Stomach (tissue), 4 donors: ENCODE measurements around the gene DHX58.

ENCODE experiments used
- POLR2A ChIP-seq, 4 donors: fragments of 450-650 bp; IDR thresholded peaks; one replicate each; pipeline ENCODE4 v1.6.1; 2016; ENCODE audit warnings: antibody characterized with exemption in 4 of 4, control low read depth in 2 of 4, mild to moderate bottlenecking in 1 of 4, moderate library complexity in 1 of 4
- TF ChIP-seq, protein P1 (sequence below), 7 experiments: fragments of 450-650 bp in 4 of 7; fragments of 200-600 bp in 3 of 7; sonication (generic) in 3 of 7; IDR thresholded peaks; one replicate each; pipeline ENCODE4 v1.5.1; 2016 to 2019; ENCODE audit warnings: antibody characterized with exemption in 7 of 7, control low read depth in 2 of 7, mild to moderate bottlenecking in 1 of 7

DNA sequence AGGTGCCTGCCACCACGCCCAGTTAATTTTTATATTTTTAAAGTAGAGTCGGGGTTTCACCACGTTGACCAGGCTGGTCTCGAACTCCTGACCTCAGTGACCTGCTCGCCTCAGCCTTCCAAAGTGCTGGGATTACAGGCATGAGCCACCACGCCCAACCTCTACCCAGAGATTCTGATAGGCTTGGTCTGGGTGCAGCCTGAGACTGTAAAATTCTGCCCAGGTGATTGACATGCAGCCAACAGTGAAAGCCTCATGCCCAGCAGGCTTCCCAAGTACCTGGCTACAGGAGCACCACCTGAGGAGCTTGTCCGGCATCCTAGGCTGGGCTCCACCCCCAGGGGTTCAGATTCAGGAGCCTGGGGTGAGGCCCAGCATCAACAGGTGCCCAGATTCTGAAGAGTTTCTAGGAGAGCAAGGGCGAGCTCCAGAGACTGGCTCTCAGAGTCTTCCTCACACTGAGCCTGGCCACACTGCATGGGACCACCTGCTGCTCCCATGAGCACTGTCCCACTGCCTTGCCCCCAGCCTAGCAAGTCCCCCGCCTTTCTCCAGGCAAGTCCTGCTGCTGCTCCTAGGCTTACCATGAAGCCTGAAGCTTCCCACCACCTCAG, 30.9 kb downstream of the DHX58 start:
- TF ChIP-seq, protein P1, sequence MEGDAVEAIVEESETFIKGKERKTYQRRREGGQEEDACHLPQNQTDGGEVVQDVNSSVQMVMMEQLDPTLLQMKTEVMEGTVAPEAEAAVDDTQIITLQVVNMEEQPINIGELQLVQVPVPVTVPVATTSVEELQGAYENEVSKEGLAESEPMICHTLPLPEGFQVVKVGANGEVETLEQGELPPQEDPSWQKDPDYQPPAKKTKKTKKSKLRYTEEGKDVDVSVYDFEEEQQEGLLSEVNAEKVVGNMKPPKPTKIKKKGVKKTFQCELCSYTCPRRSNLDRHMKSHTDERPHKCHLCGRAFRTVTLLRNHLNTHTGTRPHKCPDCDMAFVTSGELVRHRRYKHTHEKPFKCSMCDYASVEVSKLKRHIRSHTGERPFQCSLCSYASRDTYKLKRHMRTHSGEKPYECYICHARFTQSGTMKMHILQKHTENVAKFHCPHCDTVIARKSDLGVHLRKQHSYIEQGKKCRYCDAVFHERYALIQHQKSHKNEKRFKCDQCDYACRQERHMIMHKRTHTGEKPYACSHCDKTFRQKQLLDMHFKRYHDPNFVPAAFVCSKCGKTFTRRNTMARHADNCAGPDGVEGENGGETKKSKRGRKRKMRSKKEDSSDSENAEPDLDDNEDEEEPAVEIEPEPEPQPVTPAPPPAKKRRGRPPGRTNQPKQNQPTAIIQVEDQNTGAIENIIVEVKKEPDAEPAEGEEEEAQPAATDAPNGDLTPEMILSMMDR (IDR thresholded peaks at IDR 0.05), result no peak
- TF ChIP-seq POLR2A (IDR thresholded peaks at IDR 0.05), result no peak
